ENCODE results near the gene SLFNL1.

DNA sequence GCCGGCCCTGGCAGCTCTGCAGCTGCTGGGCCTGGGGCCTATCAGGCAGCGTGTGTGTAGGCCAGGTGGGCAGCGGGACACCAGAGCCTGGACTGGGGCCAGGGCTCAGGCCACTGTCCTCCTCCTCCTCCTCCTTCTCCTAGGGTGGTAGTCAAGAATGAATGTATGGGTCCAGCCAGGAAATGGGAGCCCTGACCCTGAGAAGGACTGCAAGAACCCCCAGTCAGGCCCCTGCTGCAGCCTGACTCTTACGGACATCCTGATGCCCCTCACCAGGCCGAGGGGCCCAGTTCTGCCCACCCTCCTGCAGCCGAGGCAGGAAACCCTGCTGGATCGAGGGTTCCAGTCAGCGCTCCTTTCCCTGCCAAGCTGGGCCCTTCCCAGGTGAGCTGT lies 3.5 kb downstream of the SLFNL1 start:
- TF ChIP-seq POLR2A (IDR thresholded peaks at IDR 0.05) (no peak), POLR2AphosphoS5 (IDR thresholded peaks at IDR 0.05) (no peak)
- TF ChIP-seq, protein P1, sequence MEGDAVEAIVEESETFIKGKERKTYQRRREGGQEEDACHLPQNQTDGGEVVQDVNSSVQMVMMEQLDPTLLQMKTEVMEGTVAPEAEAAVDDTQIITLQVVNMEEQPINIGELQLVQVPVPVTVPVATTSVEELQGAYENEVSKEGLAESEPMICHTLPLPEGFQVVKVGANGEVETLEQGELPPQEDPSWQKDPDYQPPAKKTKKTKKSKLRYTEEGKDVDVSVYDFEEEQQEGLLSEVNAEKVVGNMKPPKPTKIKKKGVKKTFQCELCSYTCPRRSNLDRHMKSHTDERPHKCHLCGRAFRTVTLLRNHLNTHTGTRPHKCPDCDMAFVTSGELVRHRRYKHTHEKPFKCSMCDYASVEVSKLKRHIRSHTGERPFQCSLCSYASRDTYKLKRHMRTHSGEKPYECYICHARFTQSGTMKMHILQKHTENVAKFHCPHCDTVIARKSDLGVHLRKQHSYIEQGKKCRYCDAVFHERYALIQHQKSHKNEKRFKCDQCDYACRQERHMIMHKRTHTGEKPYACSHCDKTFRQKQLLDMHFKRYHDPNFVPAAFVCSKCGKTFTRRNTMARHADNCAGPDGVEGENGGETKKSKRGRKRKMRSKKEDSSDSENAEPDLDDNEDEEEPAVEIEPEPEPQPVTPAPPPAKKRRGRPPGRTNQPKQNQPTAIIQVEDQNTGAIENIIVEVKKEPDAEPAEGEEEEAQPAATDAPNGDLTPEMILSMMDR (IDR thresholded peaks at IDR 0.05): no peak
